ENCODE measurements around the gene FGG. TPM values are rescaled to one million over a fixed set of nuclear protein-coding genes. Genes with fewer than 3 reads are reported as not detected.

The FGG gene
- polyA plus RNA-seq, 1 donor (not counting 4 experiments of a cell fraction or from before 2014, with no cell fraction given), result 0.17 TPM

GRCh38 chr4:154589296-154590197 lies 22.9 kb downstream of the FGG start:
- no peak overlapping the region for H3K27ac ChIP-seq (ENCODE audit: control insufficient read depth, insufficient read depth, low read length)
- H4K20me1 ChIP-seq (ENCODE audit: control insufficient read depth, extremely low read depth, insufficient read depth, low read length), result no peaks in the 10 kb centered on the region
- H3K79me2 ChIP-seq (ENCODE audit: control insufficient read depth, insufficient read depth, low read length), result no peaks in the 10 kb centered on the region
- peaks cover 3% of the 10 kb centered on the region for H3K27me3 ChIP-seq (ENCODE audit: control insufficient read depth, extremely low read depth, insufficient read depth, low read length)
- no peaks in the 10 kb centered on the region for H3K4me1 ChIP-seq (ENCODE audit: control insufficient read depth, extremely low read depth, insufficient read depth, low read length)
- FAIRE-seq (no peak), DNase-seq (ENCODE audit: low read depth, low spot score) (no peak)
- dilution Hi-C loops (cut with MboI; ENCODE audit: extremely low pct_ligation_motif_present, low sequenced_read_pairs), result no loop called here
- H3K4me3 ChIP-seq (ENCODE audit: control insufficient read depth in 2 of 3, extremely low read depth in 1 of 3, insufficient read depth in 2 of 3, low read depth in 1 of 3, low read length in 3 of 3), result no peak overlapping the region
- no peak for TF ChIP-seq CTCF (optimal IDR thresholded peaks at IDR 0.05 in 1 of 3, IDR thresholded peaks at IDR 0.05 in 1 of 3, conservative IDR thresholded peaks at IDR 0.05 in 1 of 3; ENCODE audit: extremely low read depth in 1 of 3, insufficient read depth in 2 of 3, low read length in 3 of 3)
- TF ChIP-seq EZH2 (IDR thresholded peaks at IDR 0.05; ENCODE audit: low read length), result no peak
- no peaks in the 10 kb centered on the region for H3K9me1 ChIP-seq (ENCODE audit: control insufficient read depth, extremely low read depth, insufficient read depth, low read length)
- no peak overlapping the region for H3K9ac ChIP-seq (ENCODE audit: control insufficient read depth, extremely low read depth, insufficient read depth, low read length)
- no peak overlapping the region for H2AFZ ChIP-seq (ENCODE audit: control insufficient read depth, low read length)
- no peaks in the 10 kb centered on the region for H3K36me3 ChIP-seq (ENCODE audit: control insufficient read depth in 2 of 2, extremely low read depth in 1 of 2, insufficient read depth in 2 of 2, low read length in 2 of 2)
- H3K9me3 ChIP-seq (ENCODE audit: control insufficient read depth, low read depth, low read length), result no peaks in the 10 kb centered on the region
- H3K4me2 ChIP-seq (ENCODE audit: control insufficient read depth, extremely low read depth, insufficient read depth, low read depth, low read length), result no peak overlapping the region

- H3K4me2 ChIP-seq (ENCODE audit: control insufficient read depth, extremely low read depth, insufficient read depth, low read depth, low read length), result no peak overlapping the region
- H3K27ac ChIP-seq (ENCODE audit: control insufficient read depth, insufficient read depth, low read length), result no peak overlapping the region
- no peak overlapping the region for H2AFZ ChIP-seq (ENCODE audit: control insufficient read depth, low read length)
- no peaks in the 10 kb centered on the region for H3K4me1 ChIP-seq (ENCODE audit: control insufficient read depth, extremely low read depth, insufficient read depth, low read length)
- peaks cover 3% of the 10 kb centered on the region for H3K27me3 ChIP-seq (ENCODE audit: control insufficient read depth, extremely low read depth, insufficient read depth, low read length)
- no peaks in the 10 kb centered on the region for H3K79me2 ChIP-seq (ENCODE audit: control insufficient read depth, insufficient read depth, low read length)
- H3K9me1 ChIP-seq (ENCODE audit: control insufficient read depth, extremely low read depth, insufficient read depth, low read length), result no peaks in the 10 kb centered on the region
- FAIRE-seq (no peak), DNase-seq (ENCODE audit: low read depth, low spot score) (no peak)
- H3K9me3 ChIP-seq (ENCODE audit: control insufficient read depth, low read depth, low read length), result no peaks in the 10 kb centered on the region
- no peak for TF ChIP-seq EZH2 (IDR thresholded peaks at IDR 0.05; ENCODE audit: low read length)
- TF ChIP-seq CTCF (optimal IDR thresholded peaks at IDR 0.05 in 1 of 3, IDR thresholded peaks at IDR 0.05 in 1 of 3, conservative IDR thresholded peaks at IDR 0.05 in 1 of 3; ENCODE audit: extremely low read depth in 1 of 3, insufficient read depth in 2 of 3, low read length in 3 of 3), result no peak
- H4K20me1 ChIP-seq (ENCODE audit: control insufficient read depth, extremely low read depth, insufficient read depth, low read length), result no peaks in the 10 kb centered on the region
- dilution Hi-C loops (cut with MboI; ENCODE audit: extremely low pct_ligation_motif_present, low sequenced_read_pairs), result no loop called here
- no peak overlapping the region for H3K9ac ChIP-seq (ENCODE audit: control insufficient read depth, extremely low read depth, insufficient read depth, low read length)
- no peak overlapping the region for H3K4me3 ChIP-seq (ENCODE audit: control insufficient read depth in 2 of 3, extremely low read depth in 1 of 3, insufficient read depth in 2 of 3, low read depth in 1 of 3, low read length in 3 of 3)
- no peaks in the 10 kb centered on the region for H3K36me3 ChIP-seq (ENCODE audit: control insufficient read depth in 2 of 2, extremely low read depth in 1 of 2, insufficient read depth in 2 of 2, low read length in 2 of 2)
Observed at GRCh38 chr4:154588198-154588597, 24.3 kb downstream of the FGG start.
